HG03442 (cell line): ENCODE results near the gene CD83.
"Not testable (repeated sequence)": the region's sequence is repeated elsewhere in the genome, so short reads cannot be mapped to it uniquely, and the experiment has no call there.

ENCODE experiments used
- ATAC-seq: cut with Tn5 transposase; IDR thresholded peaks from one replicate; pipeline ENCODE4 v1.9.1; 2021; ENCODE audit warnings: mild to moderate bottlenecking, moderate library complexity; ENCODE audit not compliant: unreplicated experiment

The CD83 gene

GRCh38 chr6:14146506-14147096, 29.0 kb downstream of the CD83 start:
- ATAC-seq, result no peak

- ATAC-seq, result no peak
Measured at GRCh38 chr6:14147891-14148290, 30.3 kb downstream of the CD83 start.

DNA sequence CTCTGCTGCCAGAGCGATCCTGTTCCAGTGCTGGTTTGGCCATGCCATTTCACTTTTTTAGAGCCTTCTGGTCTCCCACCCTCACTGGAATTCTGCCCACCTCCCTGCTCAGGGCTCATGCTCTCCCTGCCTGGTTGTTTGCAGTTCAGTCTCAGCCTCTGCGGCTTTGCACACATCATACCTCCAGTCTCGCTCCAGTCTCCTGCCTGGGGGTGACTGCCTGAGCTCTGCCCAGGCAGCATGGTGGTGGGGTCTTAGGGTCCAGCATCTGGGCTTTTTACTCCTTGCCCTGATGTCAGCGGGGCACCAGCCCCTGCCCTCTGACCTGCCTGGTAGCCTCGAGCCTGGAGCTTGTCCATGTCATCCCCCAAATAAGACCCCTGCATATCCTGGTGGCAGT, 30.9 kb downstream of the CD83 start:
- no peak for ATAC-seq

- no peak for ATAC-seq
Measured at GRCh38 chr6:14149053-14149738, 31.6 kb downstream of the CD83 start.

- ATAC-seq, result no peak
Measured at GRCh38 chr6:14149739-14150130, 32.2 kb downstream of the CD83 start.

- ATAC-seq, result not testable (repeated sequence)
Measured at GRCh38 chr6:14151300-14151699, 33.7 kb downstream of the CD83 start.

GRCh38 chr6:14151773-14152172, 34.2 kb downstream of the CD83 start:
- no peak for ATAC-seq

DNA sequence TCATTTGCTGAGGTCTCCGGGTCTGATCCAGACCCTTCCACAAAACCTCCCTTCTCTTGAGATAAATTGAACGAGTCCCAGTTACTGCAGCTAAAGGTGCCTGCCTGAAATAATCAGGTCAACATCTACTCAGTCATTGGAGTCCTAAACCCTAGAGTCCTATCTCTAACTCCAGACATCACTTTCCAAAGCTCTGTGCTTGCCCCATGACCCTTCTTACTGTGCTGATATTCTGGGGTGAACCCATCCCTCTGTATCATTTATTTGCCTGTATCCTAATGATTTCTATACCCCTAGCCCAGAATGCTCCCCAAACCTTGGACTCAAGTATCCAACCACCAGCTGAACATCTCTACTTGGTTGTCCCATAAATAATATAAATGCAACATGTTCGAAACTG, 35.7 kb downstream of the CD83 start:
- ATAC-seq, result no peak

- ATAC-seq, result no peak
Measured at GRCh38 chr6:14159090-14159489, 41.5 kb downstream of the CD83 start.

DNA sequence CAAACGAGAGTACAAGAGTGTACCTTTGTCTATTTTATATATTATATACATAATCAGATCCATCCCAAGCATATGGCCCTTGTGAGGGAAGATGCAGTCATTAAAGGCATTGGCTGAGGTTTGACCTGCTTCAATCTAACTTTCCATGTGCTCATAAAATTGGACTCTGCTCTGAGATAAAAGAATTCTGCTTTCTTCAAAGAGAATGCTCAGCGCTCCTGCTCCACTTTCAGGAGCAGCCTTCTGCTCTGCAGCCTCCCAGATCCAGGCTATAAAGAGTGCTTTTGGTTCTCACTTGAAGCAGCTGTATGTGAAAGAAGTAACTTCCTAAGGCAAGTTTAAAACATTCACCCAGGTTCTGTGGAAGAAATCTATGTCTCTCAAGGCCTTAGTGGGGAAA, 45.3 kb downstream of the CD83 start:
- no peak for ATAC-seq

GRCh38 chr6:14165091-14165490, 47.5 kb downstream of the CD83 start:
- ATAC-seq, result no peak

- ATAC-seq, result no peak
Measured at GRCh38 chr6:14166839-14167238, 49.3 kb downstream of the CD83 start.

DNA sequence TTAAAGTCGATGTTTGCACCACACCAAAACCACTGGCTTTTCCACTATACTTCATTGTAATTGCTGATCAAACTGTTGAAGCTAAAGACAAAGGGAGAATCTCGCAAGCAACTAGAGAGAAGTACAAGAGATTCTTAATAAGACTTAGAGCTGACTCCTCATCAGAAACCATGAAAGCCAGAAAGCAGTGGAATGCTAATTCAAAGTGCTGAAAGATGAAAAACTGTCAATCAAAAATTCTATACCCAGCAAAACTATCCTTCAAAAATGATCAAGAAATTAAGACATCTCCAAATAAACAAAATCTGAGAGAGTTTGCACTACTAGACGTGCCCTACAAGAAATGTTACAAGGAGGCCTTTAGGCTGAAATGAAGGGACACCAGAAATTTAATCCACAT, 52.6 kb downstream of the CD83 start:
- ATAC-seq, result no peak

- no peak for ATAC-seq
Measured at GRCh38 chr6:14172562-14172961, 55.0 kb downstream of the CD83 start.

DNA sequence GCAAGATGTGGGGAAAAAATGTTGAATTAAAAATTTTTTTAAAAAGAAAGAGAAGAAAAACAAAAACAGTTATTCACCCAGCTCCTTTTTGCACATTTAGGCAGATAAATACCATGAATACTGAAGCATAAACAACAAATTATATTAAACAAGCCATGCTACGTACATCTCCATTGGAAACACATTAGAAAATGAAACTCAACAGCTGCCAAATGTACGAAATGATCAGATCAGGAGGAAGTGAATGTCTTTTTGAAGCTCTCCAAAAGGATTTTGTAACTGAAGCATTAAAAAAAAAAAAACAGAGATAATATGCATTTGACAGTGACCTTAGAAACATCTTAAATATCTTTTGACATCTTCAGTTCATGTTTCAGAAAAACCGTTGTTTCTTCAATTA, 56.7 kb downstream of the CD83 start:
- ATAC-seq, result no peak

GRCh38 chr6:14174996-14175395, 57.4 kb downstream of the CD83 start:
- ATAC-seq, result no peak

DNA sequence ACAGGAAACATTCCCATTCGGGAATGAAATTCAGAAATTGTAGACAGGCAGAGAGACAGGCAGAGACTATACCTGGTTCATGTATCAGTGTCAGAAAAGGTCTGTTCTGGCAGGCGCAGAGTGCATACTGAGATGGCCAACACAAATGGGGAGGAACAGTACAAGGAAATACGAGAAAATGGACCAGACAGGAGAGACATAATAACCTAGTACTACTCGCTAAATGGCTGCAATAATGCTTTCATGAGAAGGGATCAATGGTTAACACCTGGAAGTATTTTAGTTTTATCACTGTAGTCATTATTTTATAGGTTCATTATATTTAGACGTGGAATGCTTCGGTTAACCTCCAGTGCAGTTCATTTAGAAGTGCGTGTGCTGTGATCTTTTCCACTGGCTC, 58.9 kb downstream of the CD83 start:
- ATAC-seq, result no peak

- ATAC-seq, result no peak
Measured at GRCh38 chr6:14177413-14178082, 60.0 kb downstream of the CD83 start.

DNA sequence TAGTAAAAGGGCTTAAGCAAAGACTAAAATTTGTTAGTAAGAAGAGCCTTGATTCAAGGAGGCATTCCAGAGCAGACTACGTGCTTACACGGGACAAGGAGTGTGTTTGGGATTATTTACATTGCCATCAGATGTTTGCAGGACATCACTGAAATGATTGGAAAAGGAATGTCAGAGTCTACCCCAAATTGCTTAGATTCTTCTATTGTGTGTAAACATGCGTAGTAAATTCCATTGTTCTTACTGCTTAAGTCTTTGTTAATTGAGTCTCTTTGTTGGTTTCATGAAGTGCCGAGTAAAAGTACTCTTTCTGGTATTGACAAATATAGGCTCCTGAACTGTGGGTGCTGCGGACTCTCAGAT, 60.5 kb downstream of the CD83 start:
- ATAC-seq, result no peak

DNA sequence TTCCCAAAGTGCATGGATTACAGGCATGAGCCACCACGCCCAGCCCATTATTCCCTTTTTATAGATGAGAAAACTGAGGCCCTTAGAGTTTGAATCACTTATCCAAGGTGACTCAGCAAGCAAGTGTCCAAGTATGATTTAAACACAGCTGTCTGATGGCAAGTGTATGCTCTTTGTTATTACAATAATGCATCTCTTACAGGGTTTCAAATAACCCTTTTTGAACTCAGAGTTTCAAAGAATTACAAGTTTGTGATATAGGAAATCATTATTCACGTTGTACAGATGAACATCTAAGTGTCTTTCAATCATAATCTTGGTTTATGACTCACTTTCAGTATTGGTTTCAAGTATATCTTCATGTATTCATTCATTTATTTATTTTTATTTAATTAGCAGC, 63.0 kb downstream of the CD83 start:
- ATAC-seq, result no peak

DNA sequence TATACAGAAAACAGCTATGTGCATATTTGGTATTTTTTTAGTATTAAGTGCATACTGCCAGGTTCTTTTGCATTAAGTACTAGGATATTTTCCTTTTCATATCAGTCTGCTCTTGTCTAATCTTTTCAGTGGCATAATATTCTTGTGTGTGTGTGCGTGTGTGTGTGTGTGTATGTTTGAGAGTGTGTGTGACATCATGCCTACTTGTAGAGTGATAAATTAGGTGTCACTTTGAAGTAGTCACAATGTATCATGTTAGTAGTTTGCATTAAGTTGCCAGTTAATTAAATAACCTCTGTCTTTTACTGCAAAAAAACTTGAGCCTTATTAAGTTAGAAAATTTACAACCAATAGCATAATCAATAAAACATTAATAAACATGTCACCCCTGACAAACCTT, 65.3 kb downstream of the CD83 start:
- ATAC-seq, result no peak
